HEK293 (cell line): Measurements from ENCODE around the gene NUBP1.

Experiments
- CTCF ChIA-PET: fragments of 350-600 bp; formaldehyde crosslinking; extraction: SDS; loops from one replicate; lab custom pipeline; 2021; ENCODE audit warnings: antibody characterized with exemption; lab: Yijun Ruan, JAX
- POLR2A ChIA-PET: fragments of 300-600 bp; formaldehyde crosslinking; extraction: SDS; loops from one replicate; lab custom pipeline; 2020; ENCODE audit warnings: antibody characterized with exemption, inconsistent platforms; lab: Yijun Ruan, JAX
- H3K27ac ChIP-seq: fragments of 200-500 bp; sonication (Bioruptor generic); 2 replicates; pipeline ENCODE4 v1.5.1; 2014; ENCODE audit warnings: low read depth, low read length, control low read depth, inconsistent platforms; ENCODE audit errors: extremely low read depth
- H3K36me3 ChIP-seq, 2 experiments: fragments of 200-500 bp in 1 of 2; sonication (Bioruptor generic) in 1 of 2; 1 replicate in 1 of 2; 2 replicates in 1 of 2; pipeline ENCODE4 v1.5.1; 2014 to 2017; ENCODE audit warnings: inconsistent platforms in 2 of 2, low read length in 2 of 2; ENCODE audit not compliant: control insufficient read depth in 2 of 2, insufficient read depth in 1 of 2
- H3K4me1 ChIP-seq: fragments of 200-500 bp; sonication (Bioruptor generic); 2 replicates; pipeline ENCODE4 v1.5.1; 2014; ENCODE audit warnings: mild to moderate bottlenecking, low read length, inconsistent platforms; ENCODE audit not compliant: control insufficient read depth, insufficient read depth
- H3K4me3 ChIP-seq: 2 replicates; pipeline ENCODE4 v1.5.1; 2011; ENCODE audit warnings: low read depth, mild to moderate bottlenecking, control low read depth, low read length, moderate library complexity
- H3K9me3 ChIP-seq: fragments of 200-500 bp; sonication (Bioruptor generic); 2 replicates; pipeline ENCODE4 v1.5.1; 2014; ENCODE audit warnings: low read depth, low read length, inconsistent platforms; ENCODE audit not compliant: control insufficient read depth, insufficient read depth
- EGR2 ChIP-seq: fragments of 450-650 bp; formaldehyde crosslinking; IDR thresholded peaks from 2 replicates; pipeline ENCODE4 v1.5.1; 2016; ENCODE audit warnings: low read depth, missing biosample characterization, missing genetic modification characterization
- GFI1B ChIP-seq: fragments of 450-650 bp; formaldehyde crosslinking; IDR thresholded peaks from 2 replicates; pipeline ENCODE4 v1.5.1; 2016; ENCODE audit warnings: missing biosample characterization, missing genetic modification characterization
- GLIS1 ChIP-seq: fragments of 450-650 bp; formaldehyde crosslinking; IDR thresholded peaks from 2 replicates; pipeline ENCODE4 v1.5.1; 2016; ENCODE audit warnings: missing biosample characterization, missing genetic modification characterization
- KLF1 ChIP-seq: fragments of 450-650 bp; formaldehyde crosslinking; IDR thresholded peaks from 2 replicates; pipeline ENCODE4 v1.5.1; 2016; ENCODE audit warnings: missing biosample characterization, missing genetic modification characterization
- KLF16 ChIP-seq: fragments of 450-650 bp; formaldehyde crosslinking; IDR thresholded peaks from 2 replicates; pipeline ENCODE4 v1.5.1; 2017; ENCODE audit warnings: missing biosample characterization, missing genetic modification characterization
- PRDM1 ChIP-seq: fragments of 450-650 bp; formaldehyde crosslinking; IDR thresholded peaks from 2 replicates; pipeline ENCODE4; 2016; ENCODE audit warnings: missing biosample characterization, missing genetic modification characterization
- REST ChIP-seq: fragments of 450-650 bp; formaldehyde crosslinking; IDR thresholded peaks from 2 replicates; pipeline ENCODE4 v1.5.1; 2016; ENCODE audit warnings: missing biosample characterization, missing genetic modification characterization
- ZBTB11 ChIP-seq: fragments of 450-650 bp; formaldehyde crosslinking; conservative IDR thresholded peaks from 2 replicates; pipeline ENCODE4 v1.5.1; 2016; ENCODE audit warnings: low read depth, missing biosample characterization, missing genetic modification characterization
- ZIC2 ChIP-seq: fragments of 450-650 bp; formaldehyde crosslinking; IDR thresholded peaks from 2 replicates; pipeline ENCODE4 v1.5.1; 2016; ENCODE audit warnings: missing biosample characterization, missing genetic modification characterization
- ZNF10 ChIP-seq: fragments of 450-650 bp; formaldehyde crosslinking; IDR thresholded peaks from 2 replicates; pipeline ENCODE4 v1.5.1; 2017; ENCODE audit warnings: missing biosample characterization, missing genetic modification characterization
- ZNF132 ChIP-seq: fragments of 450-650 bp; formaldehyde crosslinking; IDR thresholded peaks from 2 replicates; pipeline ENCODE4 v1.5.1; 2017; ENCODE audit warnings: missing biosample characterization, missing genetic modification characterization, borderline replicate concordance
- ZNF140 ChIP-seq: fragments of 450-650 bp; formaldehyde crosslinking; IDR thresholded peaks from 2 replicates; pipeline ENCODE4 v1.5.1; 2016; ENCODE audit warnings: missing biosample characterization, missing genetic modification characterization
- ZNF274 ChIP-seq, 2 experiments: fragments of 200-500 bp in 1 of 2; fragments of 450-650 bp in 1 of 2; sonication (Bioruptor generic) in 1 of 2; formaldehyde crosslinking in 1 of 2; IDR thresholded peaks; 2 replicates each; pipeline versions ENCODE4 v1.5.1 to v1.6.1; 2014 to 2016; ENCODE audit warnings: borderline replicate concordance in 1 of 2, inconsistent platforms in 1 of 2, low read length in 1 of 2, missing biosample characterization in 1 of 2, missing genetic modification characterization in 1 of 2
- ZNF311 ChIP-seq: fragments of 450-650 bp; formaldehyde crosslinking; IDR thresholded peaks from 2 replicates; pipeline ENCODE4 v1.5.1; 2017; ENCODE audit warnings: missing biosample characterization, missing genetic modification characterization, borderline replicate concordance
- ZNF426 ChIP-seq: fragments of 450-650 bp; formaldehyde crosslinking; IDR thresholded peaks from 2 replicates; pipeline ENCODE4 v1.5.1; 2017; ENCODE audit warnings: missing biosample characterization, missing genetic modification characterization, mild to moderate bottlenecking, inconsistent platforms, moderate library complexity
- ZNF48 ChIP-seq: fragments of 450-650 bp; formaldehyde crosslinking; IDR thresholded peaks from 2 replicates; pipeline ENCODE4 v1.5.1; 2016; ENCODE audit warnings: missing biosample characterization, missing genetic modification characterization
- ZNF501 ChIP-seq: fragments of 450-650 bp; formaldehyde crosslinking; IDR thresholded peaks from 2 replicates; pipeline ENCODE4 v1.5.1; 2016; ENCODE audit warnings: missing biosample characterization, missing genetic modification characterization
- ZNF549 ChIP-seq: fragments of 450-650 bp; IDR thresholded peaks from 2 replicates; pipeline ENCODE4 v1.5.1; 2018; ENCODE audit warnings: missing biosample characterization, missing genetic modification characterization, mild to moderate bottlenecking, inconsistent platforms, moderate library complexity
- ZNF623 ChIP-seq: fragments of 450-650 bp; formaldehyde crosslinking; IDR thresholded peaks from 2 replicates; pipeline ENCODE4 v1.5.1; 2016; ENCODE audit warnings: missing biosample characterization, missing genetic modification characterization
- ZNF624 ChIP-seq: fragments of 450-650 bp; formaldehyde crosslinking; IDR thresholded peaks from 2 replicates; pipeline ENCODE4 v1.5.1; 2017; ENCODE audit warnings: missing biosample characterization, missing genetic modification characterization
- ZNF626 ChIP-seq: fragments of 450-650 bp; sonication (Bioruptor Pico); formaldehyde crosslinking; IDR thresholded peaks from 2 replicates; pipeline ENCODE4 v1.5.1; 2018; ENCODE audit warnings: missing biosample characterization, missing genetic modification characterization, inconsistent platforms
- ZNF670 ChIP-seq: fragments of 450-650 bp; formaldehyde crosslinking; IDR thresholded peaks from 2 replicates; pipeline ENCODE4 v1.5.1; 2016; ENCODE audit warnings: missing biosample characterization, missing genetic modification characterization, low read depth
- ZNF677 ChIP-seq: fragments of 450-650 bp; IDR thresholded peaks from 2 replicates; pipeline ENCODE4 v1.5.0; 2018; ENCODE audit warnings: missing biosample characterization, mild to moderate bottlenecking, missing genetic modification characterization, moderate library complexity
- ZNF837 ChIP-seq: fragments of 450-650 bp; formaldehyde crosslinking; IDR thresholded peaks from 2 replicates; pipeline ENCODE4 v1.5.1; 2016; ENCODE audit warnings: missing biosample characterization, missing genetic modification characterization
- TF ChIP-seq, protein P1 (sequence below): fragments of 450-650 bp; formaldehyde crosslinking; IDR thresholded peaks from 2 replicates; pipeline ENCODE4 v1.5.1; 2016; ENCODE audit warnings: missing biosample characterization, missing genetic modification characterization
- TF ChIP-seq, protein P2 (sequence below): fragments of 450-650 bp; formaldehyde crosslinking; IDR thresholded peaks from 2 replicates; pipeline ENCODE4 v1.5.1; 2016; ENCODE audit warnings: missing biosample characterization, missing genetic modification characterization

Gene NUBP1

DNA sequence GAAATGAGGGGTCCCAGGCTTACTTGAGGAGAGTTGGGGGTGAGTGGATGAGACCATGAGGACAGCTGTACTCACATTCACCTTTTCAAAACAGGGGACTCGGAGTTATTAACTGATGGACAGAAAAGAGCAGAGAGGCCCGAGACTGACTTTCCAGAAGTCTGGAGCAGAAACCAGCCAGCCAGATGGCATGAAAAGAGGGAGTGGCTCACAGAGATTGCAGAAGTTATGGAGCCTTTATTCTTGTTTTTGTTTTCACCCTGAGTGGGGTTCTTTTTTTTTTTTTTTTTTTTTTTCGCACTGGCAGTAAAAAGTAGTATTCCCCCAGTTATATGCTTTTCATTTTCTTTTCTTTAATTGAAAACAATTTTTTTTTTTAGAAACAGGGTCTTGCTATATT, 56.1 kb downstream of the NUBP1 start (continued):
- TF ChIP-seq GFI1B (tag by site-specific recombination) (no peak), ZNF549 (tag by site-specific recombination) (no peak), ZNF623 (tag by site-specific recombination) (no peak), ZNF670 (tag by site-specific recombination) (no peak)
- TF ChIP-seq, all 188 proteins: peak for 0

DNA sequence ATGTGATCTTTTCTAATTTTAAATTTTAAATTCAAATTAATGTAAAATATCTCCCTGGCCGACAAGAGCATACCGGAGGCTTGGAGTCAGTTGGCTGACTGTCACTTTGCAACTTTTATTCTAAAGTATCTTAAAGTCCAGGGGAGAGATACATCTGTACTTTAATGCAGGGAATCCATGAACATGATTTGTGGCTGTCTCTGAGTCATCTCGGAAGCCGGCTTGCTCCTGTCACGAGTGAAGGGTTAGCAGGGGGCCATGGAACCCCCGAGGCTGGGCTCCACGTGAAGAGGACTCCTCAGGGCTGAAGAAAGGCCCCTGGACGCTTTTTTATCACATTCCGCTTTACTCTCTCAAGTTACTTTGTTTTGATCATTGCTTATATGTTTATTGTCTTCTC, 61.7 kb downstream of the NUBP1 start:
- peak; percentile 32; the same call in 1 of the 2 replicates for TF ChIP-seq ZIC2
- TF ChIP-seq ZNF274 (IDR thresholded peaks at IDR 0.05; ENCODE audit: low read length) = no peak
- no peak for TF ChIP-seq ZNF274 (tag by site-specific recombination; IDR thresholded peaks at IDR 0.05; ENCODE audit: borderline replicate concordance)
- TF ChIP-seq ZNF837 = no peak
- TF ChIP-seq, protein P1, sequence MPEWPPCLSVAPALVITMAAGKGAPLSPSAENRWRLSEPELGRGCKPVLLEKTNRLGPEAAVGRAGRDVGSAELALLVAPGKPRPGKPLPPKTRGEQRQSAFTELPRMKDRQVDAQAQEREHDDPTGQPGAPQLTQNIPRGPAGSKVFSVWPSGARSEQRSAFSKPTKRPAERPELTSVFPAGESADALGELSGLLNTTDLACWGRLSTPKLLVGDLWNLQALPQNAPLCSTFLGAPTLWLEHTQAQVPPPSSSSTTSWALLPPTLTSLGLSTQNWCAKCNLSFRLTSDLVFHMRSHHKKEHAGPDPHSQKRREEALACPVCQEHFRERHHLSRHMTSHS (tag by site-specific recombination) = no peak
- TF ChIP-seq ZNF48 (tag by site-specific recombination) = no peak
- peak; percentile 26; the same call in 1 of the 2 replicates for TF ChIP-seq GLIS1 (tag by site-specific recombination)
- TF ChIP-seq ZBTB11 (tag by site-specific recombination) = no peak
- TF ChIP-seq ZNF677 = no peak
- no peak for TF ChIP-seq ZNF140 (tag by site-specific recombination)
- TF ChIP-seq, protein P2, sequence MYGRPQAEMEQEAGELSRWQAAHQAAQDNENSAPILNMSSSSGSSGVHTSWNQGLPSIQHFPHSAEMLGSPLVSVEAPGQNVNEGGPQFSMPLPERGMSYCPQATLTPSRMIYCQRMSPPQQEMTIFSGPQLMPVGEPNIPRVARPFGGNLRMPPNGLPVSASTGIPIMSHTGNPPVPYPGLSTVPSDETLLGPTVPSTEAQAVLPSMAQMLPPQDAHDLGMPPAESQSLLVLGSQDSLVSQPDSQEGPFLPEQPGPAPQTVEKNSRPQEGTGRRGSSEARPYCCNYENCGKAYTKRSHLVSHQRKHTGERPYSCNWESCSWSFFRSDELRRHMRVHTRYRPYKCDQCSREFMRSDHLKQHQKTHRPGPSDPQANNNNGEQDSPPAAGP = no peak
- POLR2A ChIA-PET = no interaction called here

DNA sequence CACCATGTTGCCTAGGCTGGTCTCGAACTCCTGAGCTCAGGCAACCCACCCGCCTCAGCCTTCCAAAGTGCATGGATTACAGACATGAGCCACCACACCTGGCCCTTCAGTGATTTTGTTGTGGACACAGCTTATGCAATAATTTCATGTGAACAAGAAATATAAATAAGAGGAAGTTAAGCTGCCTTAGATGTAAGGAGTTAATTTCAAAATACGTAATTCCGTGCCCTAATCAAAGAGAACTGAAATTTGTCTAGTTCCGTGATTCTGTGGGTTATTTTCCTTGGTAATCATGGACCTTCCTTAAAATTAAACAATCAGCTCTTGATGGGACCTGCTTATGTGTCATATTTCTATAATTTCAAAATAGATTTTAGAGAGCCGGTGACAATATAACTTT, 63.1 kb downstream of the NUBP1 start:
- Histone ChIP-seq H3K4me1 (no peaks in the 10 kb centered on the region), H3K36me3 (no peaks in the 10 kb centered on the region), H3K27ac (no peak overlapping the region), H3K4me3 (no peak overlapping the region), H3K9me3 (no peaks in the 10 kb centered on the region)
- ChIA-PET CTCF (no interaction called here), POLR2A (no interaction called here)
- no peak for TF ChIP-seq ZNF10
- TF ChIP-seq ZNF624 = no peak
- no peak for TF ChIP-seq ZNF132 (tag by site-specific recombination)
- no peak for TF ChIP-seq ZNF311
- TF ChIP-seq KLF1 (tag by site-specific recombination) = no peak
- TF ChIP-seq PRDM1 = no peak
- no peak for TF ChIP-seq ZNF501 (tag by site-specific recombination)
- TF ChIP-seq ZNF426 = no peak
- no peak for TF ChIP-seq ZNF626 (tag by site-specific recombination)
- TF ChIP-seq REST = no peak
- no peak for TF ChIP-seq EGR2
- TF ChIP-seq KLF16 (tag by site-specific recombination) = no peak

More for the DNA sequence above, 61.7 kb downstream of the NUBP1 start:
- H3K9me3 ChIP-seq = no peaks in the 10 kb centered on the region
- H3K4me3 ChIP-seq = no peak overlapping the region
- H3K36me3 ChIP-seq = no peaks in the 10 kb centered on the region
- CTCF ChIA-PET = no interaction called here
- no peak overlapping the region for H3K27ac ChIP-seq
- no peaks in the 10 kb centered on the region for H3K4me1 ChIP-seq
